ENCODE results near the gene AVPI1. TPM values are rescaled to one million over a fixed set of nuclear protein-coding genes. Genes with fewer than 3 reads are reported as not detected.
"Not testable (repeated sequence)": the region's sequence is repeated elsewhere in the genome, so short reads cannot be mapped to it uniquely, and the experiment has no call there.

AVPI1 gene
- total RNA-seq, 4 donors from 2014 or later = 1.4 to 14.1 (median 3.0) TPM

- ATAC-seq = no peak
- no peaks in the 10 kb centered on the region for H3K4me1 ChIP-seq
- no peak overlapping the region for H3K4me3 ChIP-seq
- in situ Hi-C loops (cut with MboI; ENCODE audit: low sequenced_read_pairs in 4 of 4) = no loop called here
- no peaks in the 10 kb centered on the region for H3K9me3 ChIP-seq
- H3K27ac ChIP-seq = no peak overlapping the region
- DNase-seq = no peak
- TF ChIP-seq CTCF (IDR thresholded peaks at IDR 0.05 in 4 of 5, conservative IDR thresholded peaks at IDR 0.05 in 1 of 5) = no peak
- H3K27me3 ChIP-seq = no peaks in the 10 kb centered on the region
- intact Hi-C loops (cut with DNase I; ENCODE audit: low total_unique reads) = no loop called here
- H3K36me3 ChIP-seq = no peaks in the 10 kb centered on the region
Observed at GRCh38 chr10:97704341-97704740, 17.3 kb upstream of the AVPI1 start.

GRCh38 chr10:97703398-97704067 lies 16.5 kb upstream of the AVPI1 start:
- DNase-seq (no peak), ATAC-seq (no peak)
- intact Hi-C loops (cut with DNase I; ENCODE audit: low total_unique reads) (no loop called here), in situ Hi-C loops (cut with MboI; ENCODE audit: low sequenced_read_pairs in 4 of 4) (no loop called here)
- Histone ChIP-seq H3K4me1 (no peaks in the 10 kb centered on the region), H3K9me3 (no peaks in the 10 kb centered on the region), H3K4me3 (no peak overlapping the region), H3K27ac (no peak overlapping the region), H3K36me3 (no peaks in the 10 kb centered on the region), H3K27me3 (no peaks in the 10 kb centered on the region)
- no peak for TF ChIP-seq CTCF (IDR thresholded peaks at IDR 0.05 in 4 of 5, conservative IDR thresholded peaks at IDR 0.05 in 1 of 5)
- no peak for TF ChIP-seq POLR2A (IDR thresholded peaks at IDR 0.05)

DNA sequence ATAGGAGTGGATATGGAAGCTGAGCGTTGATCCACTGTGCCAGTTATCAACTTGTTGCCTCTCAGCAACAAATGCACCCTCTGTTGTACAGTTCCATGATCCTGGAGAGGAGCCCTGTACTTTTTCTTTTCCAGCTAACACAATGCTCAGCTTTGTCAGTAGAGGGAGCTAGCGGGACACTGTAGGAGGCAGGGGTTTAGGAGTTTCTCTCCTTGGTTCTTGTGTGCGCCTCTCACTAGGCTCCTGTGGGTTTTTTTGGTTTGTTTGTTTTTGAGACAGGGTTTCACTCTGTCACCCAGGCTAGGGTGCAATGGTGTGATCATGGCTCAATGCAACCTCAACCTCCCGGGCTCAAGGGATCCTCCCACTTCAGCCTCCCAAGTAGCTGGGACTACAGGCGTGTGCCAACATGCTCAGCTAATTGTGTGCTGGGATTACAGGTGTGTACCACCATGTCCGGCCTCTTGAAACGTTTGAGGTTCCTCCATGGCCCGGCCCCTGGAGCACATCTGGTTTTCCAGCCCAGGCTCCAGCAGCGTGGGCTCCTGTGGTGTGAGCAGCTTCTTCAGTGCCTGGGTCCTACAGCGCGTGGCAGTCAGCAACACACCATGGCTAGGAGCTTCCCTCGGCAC lies 14.5 kb upstream of the AVPI1 start:
- Histone ChIP-seq H3K27me3 (no peaks in the 10 kb centered on the region), H3K4me1 (no peaks in the 10 kb centered on the region), H3K9me3 (no peaks in the 10 kb centered on the region), H3K36me3 (no peaks in the 10 kb centered on the region), H3K27ac (no peak overlapping the region), H3K4me3 (no peak overlapping the region)
- intact Hi-C loops (cut with DNase I; ENCODE audit: low total_unique reads) (loop anchor here (1.0 kb wide), 1 partner anchor 30 kb away; no protein-coding TSS in a partner anchor), in situ Hi-C loops (cut with MboI; ENCODE audit: low sequenced_read_pairs in 4 of 4) (no loop called here)
- TF ChIP-seq POLR2A (IDR thresholded peaks at IDR 0.05) (no peak), CTCF (IDR thresholded peaks at IDR 0.05 in 4 of 5, conservative IDR thresholded peaks at IDR 0.05 in 1 of 5) (peak; percentile 41 to 81 (median 71))
- DNase-seq (peak in 1 of 2 donors; percentile 29), ATAC-seq (peak; percentile 81 to 97)

- intact Hi-C loops (cut with DNase I; ENCODE audit: low total_unique reads); H3K27me3 ChIP-seq; H3K4me1 ChIP-seq; DNase-seq; H3K36me3 ChIP-seq; H3K4me3 ChIP-seq; ATAC-seq; H3K27ac ChIP-seq; H3K9me3 ChIP-seq; in situ Hi-C loops (cut with MboI; ENCODE audit: low sequenced_read_pairs in 4 of 4): not testable (repeated sequence)
Observed at GRCh38 chr10:97698072-97698655, 11.1 kb upstream of the AVPI1 start.

GRCh38 chr10:97690133-97690532 lies 3.1 kb upstream of the AVPI1 start:
- H3K4me3 ChIP-seq = no peak overlapping the region
- no peaks in the 10 kb centered on the region for H3K27me3 ChIP-seq
- in situ Hi-C loops (cut with MboI; ENCODE audit: low sequenced_read_pairs in 4 of 4) = no loop called here
- peaks cover 16 to 23% of the 10 kb centered on the region in 2 donors for H3K4me1 ChIP-seq
- H3K9me3 ChIP-seq = no peaks in the 10 kb centered on the region
- DNase-seq (no peak), ATAC-seq (no peak)
- no peaks in the 10 kb centered on the region for H3K36me3 ChIP-seq
- no peak overlapping the region for H3K27ac ChIP-seq
- intact Hi-C loops (cut with DNase I; ENCODE audit: low total_unique reads) = no loop called here
- TF ChIP-seq CTCF (IDR thresholded peaks at IDR 0.05 in 4 of 5, conservative IDR thresholded peaks at IDR 0.05 in 1 of 5) (no peak), POLR2A (IDR thresholded peaks at IDR 0.05) (no peak)

All from gastrocnemius medialis (tissue), 4 donors.